ENCODE measurements around the gene SEC14L6.

SEC14L6 gene

GRCh38 chr22:30483169-30483568, 63.4 kb downstream of the SEC14L6 start:
- Histone ChIP-seq H3K9me3 (ENCODE audit: control insufficient read depth in 1 of 2, low read length in 2 of 2) (no peaks in the 10 kb centered on the region), H3K27me3 (ENCODE audit: control insufficient read depth in 1 of 2, insufficient read depth in 2 of 2, low read length in 2 of 2) (no peaks in the 10 kb centered on the region), H3K4me1 (ENCODE audit: control insufficient read depth in 1 of 2, insufficient read depth in 2 of 2, low read length in 2 of 2) (peaks cover 0 to 7% of the 10 kb centered on the region in 2 donors), H3K4me3 (ENCODE audit: low read depth in 1 of 2, low read length in 2 of 2) (no peak overlapping the region), H3K27ac (ENCODE audit: low read depth, low read length) (no peak overlapping the region), H3K36me3 (ENCODE audit: control insufficient read depth in 1 of 2, insufficient read depth in 2 of 2, low read length in 2 of 2) (no peaks in the 10 kb centered on the region), H3K9ac (ENCODE audit: low read depth in 1 of 2, low read length in 2 of 2) (no peak overlapping the region)

- no peak overlapping the region for H3K27ac ChIP-seq (ENCODE audit: low read depth, low read length)
- no peak overlapping the region for H3K9ac ChIP-seq (ENCODE audit: low read depth in 1 of 2, low read length in 2 of 2)
- peaks cover 0 to 3% of the 10 kb centered on the region in 2 donors for H3K4me1 ChIP-seq (ENCODE audit: control insufficient read depth in 1 of 2, insufficient read depth in 2 of 2, low read length in 2 of 2)
- no peak overlapping the region for H3K4me3 ChIP-seq (ENCODE audit: low read depth in 1 of 2, low read length in 2 of 2)
- no peaks in the 10 kb centered on the region for H3K9me3 ChIP-seq (ENCODE audit: control insufficient read depth in 1 of 2, low read length in 2 of 2)
- H3K36me3 ChIP-seq (ENCODE audit: control insufficient read depth in 1 of 2, insufficient read depth in 2 of 2, low read length in 2 of 2), result no peaks in the 10 kb centered on the region
- H3K27me3 ChIP-seq (ENCODE audit: control insufficient read depth in 1 of 2, insufficient read depth in 2 of 2, low read length in 2 of 2), result no peaks in the 10 kb centered on the region
Observed at GRCh38 chr22:30481711-30482110, 64.8 kb downstream of the SEC14L6 start.

- Histone ChIP-seq H3K9ac (ENCODE audit: low read depth in 1 of 2, low read length in 2 of 2) (no peak overlapping the region), H3K36me3 (ENCODE audit: control insufficient read depth in 1 of 2, insufficient read depth in 2 of 2, low read length in 2 of 2) (no peaks in the 10 kb centered on the region), H3K27ac (ENCODE audit: low read depth, low read length) (no peak overlapping the region), H3K4me1 (ENCODE audit: control insufficient read depth in 1 of 2, insufficient read depth in 2 of 2, low read length in 2 of 2) (no peaks in the 10 kb centered on the region), H3K27me3 (ENCODE audit: control insufficient read depth in 1 of 2, insufficient read depth in 2 of 2, low read length in 2 of 2) (no peaks in the 10 kb centered on the region), H3K4me3 (ENCODE audit: low read depth in 1 of 2, low read length in 2 of 2) (no peak overlapping the region), H3K9me3 (ENCODE audit: control insufficient read depth in 1 of 2, low read length in 2 of 2) (no peaks in the 10 kb centered on the region)
Observed at GRCh38 chr22:30479981-30480380, 66.6 kb downstream of the SEC14L6 start.

- Histone ChIP-seq H3K4me3 (ENCODE audit: low read depth in 1 of 2, low read length in 2 of 2) (no peak overlapping the region), H3K36me3 (ENCODE audit: control insufficient read depth in 1 of 2, insufficient read depth in 2 of 2, low read length in 2 of 2) (no peaks in the 10 kb centered on the region)
Observed at GRCh38 chr22:30474683-30475424, 71.7 kb downstream of the SEC14L6 start.

GRCh38 chr22:30474121-30474520, 72.4 kb downstream of the SEC14L6 start:
- H3K4me3 ChIP-seq (ENCODE audit: low read depth in 1 of 2, low read length in 2 of 2), result no peak overlapping the region
- no peaks in the 10 kb centered on the region for H3K9me3 ChIP-seq (ENCODE audit: control insufficient read depth in 1 of 2, low read length in 2 of 2)
- H3K4me1 ChIP-seq (ENCODE audit: control insufficient read depth in 1 of 2, insufficient read depth in 2 of 2, low read length in 2 of 2), result no peaks in the 10 kb centered on the region
- no peak overlapping the region for H3K9ac ChIP-seq (ENCODE audit: low read depth in 1 of 2, low read length in 2 of 2)
- peaks cover 6 to 7% of the 10 kb centered on the region in 2 donors for H3K27me3 ChIP-seq (ENCODE audit: control insufficient read depth in 1 of 2, insufficient read depth in 2 of 2, low read length in 2 of 2)
- H3K36me3 ChIP-seq (ENCODE audit: control insufficient read depth in 1 of 2, insufficient read depth in 2 of 2, low read length in 2 of 2), result no peaks in the 10 kb centered on the region
- no peak overlapping the region for H3K27ac ChIP-seq (ENCODE audit: low read depth, low read length)

More at GRCh38 chr22:30474683-30475424, 71.7 kb downstream of the SEC14L6 start:
- no peak overlapping the region for H3K9ac ChIP-seq (ENCODE audit: low read depth in 1 of 2, low read length in 2 of 2)
- peaks cover 6 to 7% of the 10 kb centered on the region in 2 donors for H3K27me3 ChIP-seq (ENCODE audit: control insufficient read depth in 1 of 2, insufficient read depth in 2 of 2, low read length in 2 of 2)
- H3K9me3 ChIP-seq (ENCODE audit: control insufficient read depth in 1 of 2, low read length in 2 of 2), result no peaks in the 10 kb centered on the region
- no peaks in the 10 kb centered on the region for H3K4me1 ChIP-seq (ENCODE audit: control insufficient read depth in 1 of 2, insufficient read depth in 2 of 2, low read length in 2 of 2)
- H3K27ac ChIP-seq (ENCODE audit: low read depth, low read length), result no peak overlapping the region

- no peak overlapping the region for H3K4me3 ChIP-seq (ENCODE audit: low read depth in 1 of 2, low read length in 2 of 2)
- no peak overlapping the region for H3K9ac ChIP-seq (ENCODE audit: low read depth in 1 of 2, low read length in 2 of 2)
- H3K9me3 ChIP-seq (ENCODE audit: control insufficient read depth in 1 of 2, low read length in 2 of 2), result no peaks in the 10 kb centered on the region
- H3K27me3 ChIP-seq (ENCODE audit: control insufficient read depth in 1 of 2, insufficient read depth in 2 of 2, low read length in 2 of 2), result peaks cover 6 to 7% of the 10 kb centered on the region in 2 donors
- no peak overlapping the region for H3K27ac ChIP-seq (ENCODE audit: low read depth, low read length)
- no peaks in the 10 kb centered on the region for H3K36me3 ChIP-seq (ENCODE audit: control insufficient read depth in 1 of 2, insufficient read depth in 2 of 2, low read length in 2 of 2)
- H3K4me1 ChIP-seq (ENCODE audit: control insufficient read depth in 1 of 2, insufficient read depth in 2 of 2, low read length in 2 of 2), result no peaks in the 10 kb centered on the region
Observed at GRCh38 chr22:30472994-30473720, 73.4 kb downstream of the SEC14L6 start.
